Stomach (tissue), 4 donors: ENCODE measurements around the gene NSF.
"Not testable (repeated sequence)": the region's sequence is repeated elsewhere in the genome, so short reads cannot be mapped to it uniquely, and the experiment has no call there.

ENCODE experiments used
- POLR2A ChIP-seq, 4 donors: fragments of 450-650 bp; IDR thresholded peaks; one replicate each; pipeline ENCODE4 v1.6.1; 2016; ENCODE audit warnings: antibody characterized with exemption in 4 of 4, control low read depth in 2 of 4, mild to moderate bottlenecking in 1 of 4, moderate library complexity in 1 of 4
- TF ChIP-seq, protein P1 (sequence below), 7 experiments: fragments of 450-650 bp in 4 of 7; fragments of 200-600 bp in 3 of 7; sonication (generic) in 3 of 7; IDR thresholded peaks; one replicate each; pipeline ENCODE4 v1.5.1; 2016 to 2019; ENCODE audit warnings: antibody characterized with exemption in 7 of 7, control low read depth in 2 of 7, mild to moderate bottlenecking in 1 of 7

DNA sequence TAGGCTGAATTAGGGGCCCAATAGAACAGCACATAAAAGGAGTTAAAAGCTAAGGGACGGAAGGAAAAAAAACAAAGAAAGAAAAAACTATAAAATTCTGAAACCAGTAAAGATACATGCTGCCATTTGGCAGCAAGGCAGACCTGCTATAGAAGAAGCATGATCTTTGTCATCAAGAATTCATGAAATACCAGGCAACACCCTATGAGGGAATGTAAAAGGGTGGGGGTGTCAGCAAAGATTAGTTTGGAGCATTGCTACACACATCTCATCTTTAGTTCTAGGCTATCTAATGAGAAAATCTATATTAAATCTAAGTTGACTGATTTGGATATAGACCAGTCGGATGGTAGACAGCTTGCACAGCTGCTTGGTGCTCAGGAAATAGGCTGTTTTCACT lies 73.1 kb downstream of the NSF start:
- TF ChIP-seq, protein P1, sequence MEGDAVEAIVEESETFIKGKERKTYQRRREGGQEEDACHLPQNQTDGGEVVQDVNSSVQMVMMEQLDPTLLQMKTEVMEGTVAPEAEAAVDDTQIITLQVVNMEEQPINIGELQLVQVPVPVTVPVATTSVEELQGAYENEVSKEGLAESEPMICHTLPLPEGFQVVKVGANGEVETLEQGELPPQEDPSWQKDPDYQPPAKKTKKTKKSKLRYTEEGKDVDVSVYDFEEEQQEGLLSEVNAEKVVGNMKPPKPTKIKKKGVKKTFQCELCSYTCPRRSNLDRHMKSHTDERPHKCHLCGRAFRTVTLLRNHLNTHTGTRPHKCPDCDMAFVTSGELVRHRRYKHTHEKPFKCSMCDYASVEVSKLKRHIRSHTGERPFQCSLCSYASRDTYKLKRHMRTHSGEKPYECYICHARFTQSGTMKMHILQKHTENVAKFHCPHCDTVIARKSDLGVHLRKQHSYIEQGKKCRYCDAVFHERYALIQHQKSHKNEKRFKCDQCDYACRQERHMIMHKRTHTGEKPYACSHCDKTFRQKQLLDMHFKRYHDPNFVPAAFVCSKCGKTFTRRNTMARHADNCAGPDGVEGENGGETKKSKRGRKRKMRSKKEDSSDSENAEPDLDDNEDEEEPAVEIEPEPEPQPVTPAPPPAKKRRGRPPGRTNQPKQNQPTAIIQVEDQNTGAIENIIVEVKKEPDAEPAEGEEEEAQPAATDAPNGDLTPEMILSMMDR (IDR thresholded peaks at IDR 0.05) = not testable (repeated sequence)
- not testable (repeated sequence) for TF ChIP-seq POLR2A (IDR thresholded peaks at IDR 0.05)
